ENCODE results near the gene TRAPPC8. TPM values are rescaled to one million over a fixed set of nuclear protein-coding genes. Genes with fewer than 3 reads are reported as not detected.

Gene TRAPPC8
- total and polyA plus RNA-seq, 2 of the 13 experiments (the other 11 are each of a cell fraction or from before 2014, with no cell fraction given): 34.6 to 50.8 TPM

GRCh38 chr18:31942999-31943877, at the start of gene TRAPPC8 (continued):
- TF ChIP-seq, protein P1, sequence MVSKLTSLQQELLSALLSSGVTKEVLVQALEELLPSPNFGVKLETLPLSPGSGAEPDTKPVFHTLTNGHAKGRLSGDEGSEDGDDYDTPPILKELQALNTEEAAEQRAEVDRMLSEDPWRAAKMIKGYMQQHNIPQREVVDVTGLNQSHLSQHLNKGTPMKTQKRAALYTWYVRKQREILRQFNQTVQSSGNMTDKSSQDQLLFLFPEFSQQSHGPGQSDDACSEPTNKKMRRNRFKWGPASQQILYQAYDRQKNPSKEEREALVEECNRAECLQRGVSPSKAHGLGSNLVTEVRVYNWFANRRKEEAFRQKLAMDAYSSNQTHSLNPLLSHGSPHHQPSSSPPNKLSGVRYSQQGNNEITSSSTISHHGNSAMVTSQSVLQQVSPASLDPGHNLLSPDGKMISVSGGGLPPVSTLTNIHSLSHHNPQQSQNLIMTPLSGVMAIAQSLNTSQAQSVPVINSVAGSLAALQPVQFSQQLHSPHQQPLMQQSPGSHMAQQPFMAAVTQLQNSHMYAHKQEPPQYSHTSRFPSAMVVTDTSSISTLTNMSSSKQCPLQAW (CRISPR knock-in tag; IDR thresholded peaks at IDR 0.05): peak; percentile 34
- TF ChIP-seq MBNL3 (CRISPR knock-in tag; conservative IDR thresholded peaks at IDR 0.05): no peak
- no peak for TF ChIP-seq RARG (CRISPR knock-in tag; IDR thresholded peaks at IDR 0.05; ENCODE audit: low read depth)
- TF ChIP-seq, protein P2, sequence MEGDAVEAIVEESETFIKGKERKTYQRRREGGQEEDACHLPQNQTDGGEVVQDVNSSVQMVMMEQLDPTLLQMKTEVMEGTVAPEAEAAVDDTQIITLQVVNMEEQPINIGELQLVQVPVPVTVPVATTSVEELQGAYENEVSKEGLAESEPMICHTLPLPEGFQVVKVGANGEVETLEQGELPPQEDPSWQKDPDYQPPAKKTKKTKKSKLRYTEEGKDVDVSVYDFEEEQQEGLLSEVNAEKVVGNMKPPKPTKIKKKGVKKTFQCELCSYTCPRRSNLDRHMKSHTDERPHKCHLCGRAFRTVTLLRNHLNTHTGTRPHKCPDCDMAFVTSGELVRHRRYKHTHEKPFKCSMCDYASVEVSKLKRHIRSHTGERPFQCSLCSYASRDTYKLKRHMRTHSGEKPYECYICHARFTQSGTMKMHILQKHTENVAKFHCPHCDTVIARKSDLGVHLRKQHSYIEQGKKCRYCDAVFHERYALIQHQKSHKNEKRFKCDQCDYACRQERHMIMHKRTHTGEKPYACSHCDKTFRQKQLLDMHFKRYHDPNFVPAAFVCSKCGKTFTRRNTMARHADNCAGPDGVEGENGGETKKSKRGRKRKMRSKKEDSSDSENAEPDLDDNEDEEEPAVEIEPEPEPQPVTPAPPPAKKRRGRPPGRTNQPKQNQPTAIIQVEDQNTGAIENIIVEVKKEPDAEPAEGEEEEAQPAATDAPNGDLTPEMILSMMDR (CRISPR knock-in tag; IDR thresholded peaks at IDR 0.05): peak; percentile 66
- no peak; the same call in 1 of the 2 replicates for TF ChIP-seq MTF1 (CRISPR knock-in tag; IDR thresholded peaks at IDR 0.05)
- 0 out of 2 replicates have a peak, but pooled peaks have one; percentile 33 for TF ChIP-seq SNAPC5 (CRISPR knock-in tag; IDR thresholded peaks at IDR 0.05; ENCODE audit: borderline replicate concordance)
- peak; percentile 91 for TF ChIP-seq MYC (CRISPR knock-in tag; IDR thresholded peaks at IDR 0.05; ENCODE audit: borderline replicate concordance)
- peak; percentile 72 for TF ChIP-seq HNRNPLL (IDR thresholded peaks at IDR 0.05; ENCODE audit: low read depth, low read length, poor library complexity, severe bottlenecking)
- TF ChIP-seq ZFAT (CRISPR knock-in tag; conservative IDR thresholded peaks at IDR 0.05): no peak
- TF ChIP-seq MZF1 (CRISPR knock-in tag; IDR thresholded peaks at IDR 0.05; ENCODE audit: borderline replicate concordance): no peak
- 0 out of 2 replicates have a peak, but pooled peaks have one; percentile 73 for TF ChIP-seq ATF6 (CRISPR knock-in tag; conservative IDR thresholded peaks at IDR 0.05)
- TF ChIP-seq TIGD3 (CRISPR knock-in tag; IDR thresholded peaks at IDR 0.05; ENCODE audit: borderline replicate concordance): peak; percentile 59; the same call in 1 of the 2 replicates
- 0 out of 2 replicates have a peak, but pooled peaks have one; percentile 18 for TF ChIP-seq ZNF839 (CRISPR knock-in tag; IDR thresholded peaks at IDR 0.05; ENCODE audit: borderline replicate concordance)
- 0 out of 2 replicates have a peak, but pooled peaks have one; percentile 42 for TF ChIP-seq ARID2 (CRISPR knock-in tag; IDR thresholded peaks at IDR 0.05; ENCODE audit: borderline replicate concordance)
- 0 out of 2 replicates have a peak, but pooled peaks have one; percentile 72 for TF ChIP-seq ZNF329 (CRISPR knock-in tag; IDR thresholded peaks at IDR 0.05; ENCODE audit: low read depth)
- TF ChIP-seq SETDB1 (CRISPR knock-in tag; IDR thresholded peaks at IDR 0.05; ENCODE audit: borderline replicate concordance): no peak
- 0 out of 2 replicates have a peak, but pooled peaks have one; percentile 11 for TF ChIP-seq NFE2 (CRISPR knock-in tag; IDR thresholded peaks at IDR 0.05)
- 0 out of 2 replicates have a peak, but pooled peaks have one; percentile 23 for TF ChIP-seq ZNF296 (CRISPR knock-in tag; conservative IDR thresholded peaks at IDR 0.05)
- peak; percentile 12 for TF ChIP-seq TEAD3 (CRISPR knock-in tag; optimal IDR thresholded peaks at IDR 0.05; ENCODE audit: borderline replicate concordance)
- TF ChIP-seq ATAD3A (CRISPR knock-in tag; IDR thresholded peaks at IDR 0.05): no peak
- no peak for TF ChIP-seq PTBP1 (IDR thresholded peaks at IDR 0.05; ENCODE audit: low read depth, low read length, poor library complexity, severe bottlenecking)
